ENCODE measurements around the gene GIMAP5.

DNA sequence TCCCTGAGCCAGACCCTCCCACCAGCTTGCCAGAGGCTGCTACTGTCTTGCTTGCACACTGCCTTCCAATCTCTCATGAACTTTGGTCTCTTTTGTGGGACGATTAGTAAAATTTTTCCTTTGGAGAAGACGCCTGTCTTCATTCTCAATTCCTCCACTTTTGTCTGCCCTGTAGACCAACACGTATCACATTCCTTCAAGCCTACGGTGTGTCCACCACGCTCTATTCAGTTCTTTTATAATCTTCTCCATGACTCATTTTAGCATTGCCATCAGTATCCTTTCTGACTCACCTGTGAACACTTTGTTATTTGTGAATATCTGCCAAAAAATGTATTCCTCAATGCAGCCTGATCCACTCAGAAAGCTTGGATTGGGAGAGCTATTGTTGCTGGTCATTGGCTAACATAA lies 1.4 kb downstream of the GIMAP5 start:
- TF ChIP-seq, protein P1, sequence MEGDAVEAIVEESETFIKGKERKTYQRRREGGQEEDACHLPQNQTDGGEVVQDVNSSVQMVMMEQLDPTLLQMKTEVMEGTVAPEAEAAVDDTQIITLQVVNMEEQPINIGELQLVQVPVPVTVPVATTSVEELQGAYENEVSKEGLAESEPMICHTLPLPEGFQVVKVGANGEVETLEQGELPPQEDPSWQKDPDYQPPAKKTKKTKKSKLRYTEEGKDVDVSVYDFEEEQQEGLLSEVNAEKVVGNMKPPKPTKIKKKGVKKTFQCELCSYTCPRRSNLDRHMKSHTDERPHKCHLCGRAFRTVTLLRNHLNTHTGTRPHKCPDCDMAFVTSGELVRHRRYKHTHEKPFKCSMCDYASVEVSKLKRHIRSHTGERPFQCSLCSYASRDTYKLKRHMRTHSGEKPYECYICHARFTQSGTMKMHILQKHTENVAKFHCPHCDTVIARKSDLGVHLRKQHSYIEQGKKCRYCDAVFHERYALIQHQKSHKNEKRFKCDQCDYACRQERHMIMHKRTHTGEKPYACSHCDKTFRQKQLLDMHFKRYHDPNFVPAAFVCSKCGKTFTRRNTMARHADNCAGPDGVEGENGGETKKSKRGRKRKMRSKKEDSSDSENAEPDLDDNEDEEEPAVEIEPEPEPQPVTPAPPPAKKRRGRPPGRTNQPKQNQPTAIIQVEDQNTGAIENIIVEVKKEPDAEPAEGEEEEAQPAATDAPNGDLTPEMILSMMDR (IDR thresholded peaks at IDR 0.05) = no peak
- TF ChIP-seq POLR2A (IDR thresholded peaks at IDR 0.05) = no peak

Measured in right lobe of liver (tissue), 4 donors.